ENCODE data around the gene PHACTR3.
A peak's percentile ranks its signal among the peaks of the same experiment; 100 is the strongest.

PHACTR3 gene

GRCh38 chr20:59828125-59829053 is 224.0 kb downstream of the PHACTR3 start:
- no peak for DNase-seq (ENCODE audit: low read depth)
- no peak for TF ChIP-seq CTCF (IDR thresholded peaks at IDR 0.05; ENCODE audit: insufficient read depth, low read depth, low read length, missing control alignments)
- no peak overlapping the region for H3K4me3 ChIP-seq (ENCODE audit: low read depth, low read length)

- no peak overlapping the region for H3K4me3 ChIP-seq (ENCODE audit: low read depth, low read length)
- no peak for TF ChIP-seq CTCF (IDR thresholded peaks at IDR 0.05; ENCODE audit: insufficient read depth, low read depth, low read length, missing control alignments)
- no peak for DNase-seq (ENCODE audit: low read depth)
Measured at GRCh38 chr20:59829054-59829785, 224.9 kb downstream of the PHACTR3 start.

- no peak for TF ChIP-seq CTCF (IDR thresholded peaks at IDR 0.05; ENCODE audit: insufficient read depth, low read depth, low read length, missing control alignments)
- H3K4me3 ChIP-seq (ENCODE audit: low read depth, low read length), result no peak overlapping the region
- no peak for DNase-seq (ENCODE audit: low read depth)
Measured at GRCh38 chr20:59829786-59830664, 225.7 kb downstream of the PHACTR3 start.

- TF ChIP-seq CTCF (IDR thresholded peaks at IDR 0.05; ENCODE audit: insufficient read depth, low read depth, low read length, missing control alignments), result no peak
- no peak for DNase-seq (ENCODE audit: low read depth)
- H3K4me3 ChIP-seq (ENCODE audit: low read depth, low read length), result no peak overlapping the region
Measured at GRCh38 chr20:59830665-59831023, 226.3 kb downstream of the PHACTR3 start.

GRCh38 chr20:59831024-59831915 is 226.9 kb downstream of the PHACTR3 start:
- no peak overlapping the region for H3K4me3 ChIP-seq (ENCODE audit: low read depth, low read length)
- TF ChIP-seq CTCF (IDR thresholded peaks at IDR 0.05; ENCODE audit: insufficient read depth, low read depth, low read length, missing control alignments), result no peak
- DNase-seq (ENCODE audit: low read depth), result peak; percentile 17

- TF ChIP-seq CTCF (IDR thresholded peaks at IDR 0.05; ENCODE audit: insufficient read depth, low read depth, low read length, missing control alignments), result no peak
- DNase-seq (ENCODE audit: low read depth), result no peak
- no peak overlapping the region for H3K4me3 ChIP-seq (ENCODE audit: low read depth, low read length)
Measured at GRCh38 chr20:59831916-59832270, 227.6 kb downstream of the PHACTR3 start.
